ENCODE data around the gene ITGB2.

The ITGB2 gene

DNA sequence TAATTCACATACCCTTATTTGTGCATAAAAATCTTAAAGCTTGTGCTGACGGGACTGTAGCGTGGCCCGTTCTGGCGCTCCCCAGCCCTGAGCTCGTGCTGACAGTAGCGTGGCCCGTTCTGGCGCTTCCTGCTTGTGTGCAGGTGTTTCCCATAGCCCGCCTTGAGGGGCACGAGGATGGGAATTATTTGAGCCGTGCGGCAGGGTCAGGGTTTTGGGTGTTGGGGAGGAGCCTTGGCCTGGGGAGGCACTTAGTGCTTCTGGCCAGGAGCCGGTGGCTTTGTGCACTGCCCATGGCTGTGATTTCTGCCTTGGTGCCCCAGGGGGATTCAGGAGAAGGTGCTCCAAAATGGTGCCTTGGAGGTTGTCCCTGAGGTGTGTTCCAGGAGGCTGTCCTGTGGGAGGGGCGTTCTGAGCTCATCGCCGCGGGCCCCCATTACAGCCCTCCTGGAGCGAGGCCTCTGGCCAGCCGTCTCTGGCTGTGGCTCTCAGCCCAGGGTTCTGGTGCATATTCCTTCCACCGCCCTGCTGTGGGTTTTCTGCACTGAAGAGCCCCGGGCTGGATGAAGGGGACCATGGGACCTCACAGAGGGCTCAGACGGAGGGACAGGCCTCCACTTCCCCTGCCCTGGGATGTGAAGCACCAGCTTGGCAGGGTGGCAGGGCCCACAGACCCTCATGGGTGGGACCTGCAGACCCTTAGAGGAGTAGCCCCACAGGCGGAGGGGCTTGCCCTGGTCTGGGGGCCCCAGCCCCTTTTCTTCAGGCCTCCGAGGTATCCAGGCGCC lies 25.7 kb upstream of the ITGB2 start:
- H3K36me3 ChIP-seq (ENCODE audit: insufficient read depth, low read length): peaks cover 59% of the 10 kb centered on the region
- no peaks in the 10 kb centered on the region for H3F3A ChIP-seq (ENCODE audit: insufficient read depth, low read length)
- no peak overlapping the region for H3K4me2 ChIP-seq (ENCODE audit: low read length)
- H2AFZ ChIP-seq (ENCODE audit: low read length): no peak overlapping the region
- H4K20me1 ChIP-seq (ENCODE audit: insufficient read depth, low read length): no peaks in the 10 kb centered on the region
- no peaks in the 10 kb centered on the region for H3K9me3 ChIP-seq (ENCODE audit: low read length)
- H3K4me3 ChIP-seq (ENCODE audit: low read depth, low read length, poor library complexity, severe bottlenecking): no peak overlapping the region
- H3K9me2 ChIP-seq (ENCODE audit: low read depth, low read length): no peaks in the 10 kb centered on the region
- H3K79me2 ChIP-seq (ENCODE audit: insufficient read depth, low read length): peaks cover 2% of the 10 kb centered on the region
- no peak overlapping the region for H3K9ac ChIP-seq (ENCODE audit: low read length)
- H3K27me3 ChIP-seq (ENCODE audit: insufficient read depth, low read length): no peaks in the 10 kb centered on the region
- H3K27ac ChIP-seq (ENCODE audit: low read depth, low read length, poor library complexity, severe bottlenecking): no peak overlapping the region
- no peak for TF ChIP-seq EZH2 (IDR thresholded peaks at IDR 0.05; ENCODE audit: borderline replicate concordance, low read length)
- peaks cover 26% of the 10 kb centered on the region for H3K4me1 ChIP-seq (ENCODE audit: insufficient read depth, low read length, severe bottlenecking)

DNA sequence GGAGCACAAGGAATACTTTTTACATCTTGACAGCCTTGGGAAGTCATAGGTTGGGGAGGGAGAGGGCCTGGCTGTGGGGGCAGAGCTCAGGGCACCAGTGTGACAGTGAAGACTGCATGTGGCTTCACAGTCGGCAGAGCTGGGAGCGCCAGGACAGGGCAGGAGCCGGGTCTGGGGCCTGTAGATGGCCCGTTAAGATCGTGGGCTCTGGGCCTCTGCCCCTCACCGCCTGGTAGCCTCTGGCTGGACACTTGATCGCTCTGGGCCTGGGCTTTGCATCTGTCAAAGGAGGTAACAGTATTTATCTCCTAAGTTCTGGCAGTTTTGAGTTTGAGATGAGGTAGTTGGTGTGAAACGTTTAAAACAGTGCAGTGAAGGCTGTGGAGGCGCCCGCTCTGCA lies 23.9 kb upstream of the ITGB2 start:
- Histone ChIP-seq H2AFZ (ENCODE audit: low read length) (no peak overlapping the region), H3K4me3 (ENCODE audit: low read depth, low read length, poor library complexity, severe bottlenecking) (no peak overlapping the region), H3F3A (ENCODE audit: insufficient read depth, low read length) (no peaks in the 10 kb centered on the region), H4K20me1 (ENCODE audit: insufficient read depth, low read length) (no peaks in the 10 kb centered on the region), H3K9me3 (ENCODE audit: low read length) (no peaks in the 10 kb centered on the region), H3K36me3 (ENCODE audit: insufficient read depth, low read length) (peaks cover 47% of the 10 kb centered on the region), H3K27me3 (ENCODE audit: insufficient read depth, low read length) (no peaks in the 10 kb centered on the region), H3K9me2 (ENCODE audit: low read depth, low read length) (no peaks in the 10 kb centered on the region), H3K4me1 (ENCODE audit: insufficient read depth, low read length, severe bottlenecking) (peaks cover 34% of the 10 kb centered on the region), H3K27ac (ENCODE audit: low read depth, low read length, poor library complexity, severe bottlenecking) (no peak overlapping the region), H3K79me2 (ENCODE audit: insufficient read depth, low read length) (peaks cover 14% of the 10 kb centered on the region), H3K4me2 (ENCODE audit: low read length) (no peak overlapping the region), H3K9ac (ENCODE audit: low read length) (no peak overlapping the region)
- no peak for TF ChIP-seq EZH2 (IDR thresholded peaks at IDR 0.05; ENCODE audit: borderline replicate concordance, low read length)
- TF ChIP-seq, protein P1, sequence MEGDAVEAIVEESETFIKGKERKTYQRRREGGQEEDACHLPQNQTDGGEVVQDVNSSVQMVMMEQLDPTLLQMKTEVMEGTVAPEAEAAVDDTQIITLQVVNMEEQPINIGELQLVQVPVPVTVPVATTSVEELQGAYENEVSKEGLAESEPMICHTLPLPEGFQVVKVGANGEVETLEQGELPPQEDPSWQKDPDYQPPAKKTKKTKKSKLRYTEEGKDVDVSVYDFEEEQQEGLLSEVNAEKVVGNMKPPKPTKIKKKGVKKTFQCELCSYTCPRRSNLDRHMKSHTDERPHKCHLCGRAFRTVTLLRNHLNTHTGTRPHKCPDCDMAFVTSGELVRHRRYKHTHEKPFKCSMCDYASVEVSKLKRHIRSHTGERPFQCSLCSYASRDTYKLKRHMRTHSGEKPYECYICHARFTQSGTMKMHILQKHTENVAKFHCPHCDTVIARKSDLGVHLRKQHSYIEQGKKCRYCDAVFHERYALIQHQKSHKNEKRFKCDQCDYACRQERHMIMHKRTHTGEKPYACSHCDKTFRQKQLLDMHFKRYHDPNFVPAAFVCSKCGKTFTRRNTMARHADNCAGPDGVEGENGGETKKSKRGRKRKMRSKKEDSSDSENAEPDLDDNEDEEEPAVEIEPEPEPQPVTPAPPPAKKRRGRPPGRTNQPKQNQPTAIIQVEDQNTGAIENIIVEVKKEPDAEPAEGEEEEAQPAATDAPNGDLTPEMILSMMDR (IDR thresholded peaks at IDR 0.05; ENCODE audit: low read length): no peak

DNA sequence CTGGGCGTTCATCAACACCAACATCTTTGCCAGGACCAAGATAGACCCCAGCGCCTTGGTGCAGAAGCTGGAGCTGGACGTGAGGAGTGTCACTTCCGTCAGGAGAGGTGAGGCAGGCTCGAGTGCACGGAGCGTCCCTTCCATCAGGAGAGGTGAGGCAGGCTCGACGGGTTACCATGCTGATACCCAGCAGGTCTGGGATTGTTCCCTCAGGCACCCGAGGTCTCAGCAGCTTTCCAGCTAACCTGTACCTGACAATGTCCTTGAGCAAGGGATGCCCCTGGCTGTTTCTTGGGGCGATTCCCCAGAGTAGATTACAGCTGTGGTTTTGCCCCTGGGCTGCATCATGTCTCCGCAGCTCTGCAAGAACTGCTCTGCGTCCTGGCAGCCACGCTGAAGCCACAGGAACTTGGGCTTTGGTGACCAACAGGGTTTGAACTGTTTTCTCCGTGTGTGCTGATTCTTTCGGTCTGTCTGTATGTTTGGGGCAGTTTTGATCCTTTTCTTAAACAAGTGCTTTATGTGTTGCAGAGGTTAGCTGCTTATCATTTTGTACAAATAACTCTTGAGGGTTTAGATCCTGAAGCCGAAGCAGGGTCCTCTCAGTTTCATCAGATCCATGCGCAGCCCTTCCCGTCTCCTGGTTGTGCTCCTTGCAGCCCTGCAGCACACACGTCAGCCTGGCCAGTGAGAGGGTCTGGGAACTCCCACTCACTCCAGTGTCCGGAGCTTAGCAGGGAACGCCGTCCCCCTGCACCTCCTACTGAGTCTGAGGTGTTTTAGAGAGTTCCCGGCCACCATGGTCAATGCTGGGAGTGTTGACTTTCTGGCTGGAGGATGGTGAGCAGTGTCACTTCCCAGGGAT lies 23.2 kb upstream of the ITGB2 start:
- peaks cover 14% of the 10 kb centered on the region for H3K79me2 ChIP-seq (ENCODE audit: insufficient read depth, low read length)
- H3K9ac ChIP-seq (ENCODE audit: low read length): no peak overlapping the region
- no peak overlapping the region for H3K4me3 ChIP-seq (ENCODE audit: low read depth, low read length, poor library complexity, severe bottlenecking)
- no peak overlapping the region for H3K27ac ChIP-seq (ENCODE audit: low read depth, low read length, poor library complexity, severe bottlenecking)
- H3K4me2 ChIP-seq (ENCODE audit: low read length): no peak overlapping the region
- peaks cover 34% of the 10 kb centered on the region for H3K4me1 ChIP-seq (ENCODE audit: insufficient read depth, low read length, severe bottlenecking)
- H3K36me3 ChIP-seq (ENCODE audit: insufficient read depth, low read length): peaks cover 47% of the 10 kb centered on the region
- no peaks in the 10 kb centered on the region for H3K9me2 ChIP-seq (ENCODE audit: low read depth, low read length)
- H3K27me3 ChIP-seq (ENCODE audit: insufficient read depth, low read length): no peaks in the 10 kb centered on the region
- no peak for TF ChIP-seq EZH2 (IDR thresholded peaks at IDR 0.05; ENCODE audit: borderline replicate concordance, low read length)
- TF ChIP-seq, protein P1 (IDR thresholded peaks at IDR 0.05; ENCODE audit: low read length): no peak
- H3K9me3 ChIP-seq (ENCODE audit: low read length): no peaks in the 10 kb centered on the region
- H2AFZ ChIP-seq (ENCODE audit: low read length): no peak overlapping the region
- H3F3A ChIP-seq (ENCODE audit: insufficient read depth, low read length): no peaks in the 10 kb centered on the region
- no peaks in the 10 kb centered on the region for H4K20me1 ChIP-seq (ENCODE audit: insufficient read depth, low read length)

All from OCI-LY1 (cell line).